GM12892 (cell line): ENCODE results near the gene ETHE1.

ENCODE experiments used
- POLR2A ChIP-seq: IDR thresholded peaks from 2 replicates; pipeline ENCODE4 v1.6.1; 2011; ENCODE audit warnings: low read depth, low read length, control low read depth
- TAF1 ChIP-seq: IDR thresholded peaks from 2 replicates; pipeline ENCODE4 v1.6.1; 2011; ENCODE audit warnings: low read depth, mild to moderate bottlenecking, control low read depth, low read length, borderline replicate concordance

GRCh38 chr19:43526884-43527859 is at the start of gene ETHE1:
- TF ChIP-seq POLR2A, result peak; percentile 73; the same call in 1 of the 2 replicates
- TF ChIP-seq TAF1, result peak; percentile 69; the same call in 1 of the 2 replicates
